ENCODE results near the gene OR4B1.
"Not testable (repeated sequence)": the region's sequence is repeated elsewhere in the genome, so short reads cannot be mapped to it uniquely, and the experiment has no call there.

- TF ChIP-seq, protein P1, sequence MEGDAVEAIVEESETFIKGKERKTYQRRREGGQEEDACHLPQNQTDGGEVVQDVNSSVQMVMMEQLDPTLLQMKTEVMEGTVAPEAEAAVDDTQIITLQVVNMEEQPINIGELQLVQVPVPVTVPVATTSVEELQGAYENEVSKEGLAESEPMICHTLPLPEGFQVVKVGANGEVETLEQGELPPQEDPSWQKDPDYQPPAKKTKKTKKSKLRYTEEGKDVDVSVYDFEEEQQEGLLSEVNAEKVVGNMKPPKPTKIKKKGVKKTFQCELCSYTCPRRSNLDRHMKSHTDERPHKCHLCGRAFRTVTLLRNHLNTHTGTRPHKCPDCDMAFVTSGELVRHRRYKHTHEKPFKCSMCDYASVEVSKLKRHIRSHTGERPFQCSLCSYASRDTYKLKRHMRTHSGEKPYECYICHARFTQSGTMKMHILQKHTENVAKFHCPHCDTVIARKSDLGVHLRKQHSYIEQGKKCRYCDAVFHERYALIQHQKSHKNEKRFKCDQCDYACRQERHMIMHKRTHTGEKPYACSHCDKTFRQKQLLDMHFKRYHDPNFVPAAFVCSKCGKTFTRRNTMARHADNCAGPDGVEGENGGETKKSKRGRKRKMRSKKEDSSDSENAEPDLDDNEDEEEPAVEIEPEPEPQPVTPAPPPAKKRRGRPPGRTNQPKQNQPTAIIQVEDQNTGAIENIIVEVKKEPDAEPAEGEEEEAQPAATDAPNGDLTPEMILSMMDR (IDR thresholded peaks at IDR 0.05): not testable (repeated sequence)
- TF ChIP-seq EZH2 (IDR thresholded peaks at IDR 0.05): not testable (repeated sequence)
Observed at GRCh38 chr11:48190906-48191654, 25.5 kb upstream of the OR4B1 start.
